SK-N-DZ (cell line): ENCODE data around the gene CD300LD.

ENCODE experiments used
- DNase-seq: peaks from one replicate; pipeline ENCODE4 v3.0.0-alpha.2; 2015; ENCODE audit warnings: low spot score

CD300LD gene

DNA sequence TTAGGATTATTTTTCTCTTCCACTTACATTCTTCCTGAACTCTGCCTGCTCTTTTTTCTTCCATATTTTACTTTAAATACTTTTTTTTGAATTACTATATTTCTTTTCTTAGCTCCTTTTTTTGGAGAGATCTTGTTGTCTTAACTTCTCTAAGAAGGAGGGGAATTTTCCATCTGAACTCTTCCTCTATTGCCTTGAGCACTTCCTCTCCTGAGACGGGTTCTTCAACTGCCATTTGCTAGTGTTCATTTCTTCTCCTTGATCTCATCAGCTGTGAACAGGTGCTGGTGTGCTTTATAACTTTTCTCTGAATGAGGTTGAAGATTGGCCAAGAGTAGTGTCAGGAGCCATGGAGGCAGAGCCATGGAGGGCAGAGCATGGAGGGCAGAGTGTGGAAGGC, 15.1 kb upstream of the CD300LD start:
- no peak for DNase-seq

GRCh38 chr17:74606050-74606449, 14.0 kb upstream of the CD300LD start:
- DNase-seq = no peak

GRCh38 chr17:74605361-74605760, 13.3 kb upstream of the CD300LD start:
- no peak for DNase-seq

- no peak for DNase-seq
Observed at GRCh38 chr17:74604761-74605160, 12.7 kb upstream of the CD300LD start.

- no peak for DNase-seq
Observed at GRCh38 chr17:74604200-74604599, 12.1 kb upstream of the CD300LD start.

DNA sequence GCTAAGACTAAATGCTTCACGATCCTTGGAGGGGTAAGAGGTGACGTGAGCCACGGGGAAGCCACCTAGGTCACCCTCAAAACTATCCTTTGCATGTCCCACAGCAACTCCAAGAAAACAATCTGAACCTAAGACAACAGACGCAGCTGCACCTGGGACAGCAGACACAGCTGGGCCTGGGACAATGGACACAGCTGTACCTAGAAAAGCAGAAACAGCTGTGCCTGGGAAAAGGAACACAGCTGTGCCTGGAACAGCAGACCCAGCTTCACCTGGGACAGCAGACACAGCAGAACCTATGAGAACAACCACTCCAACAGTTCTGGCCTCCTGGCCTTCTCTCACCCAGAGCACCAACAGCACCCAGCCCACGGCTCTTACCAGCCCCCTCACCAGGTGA, 11.7 kb upstream of the CD300LD start:
- no peak for DNase-seq

- no peak for DNase-seq
Observed at GRCh38 chr17:74603037-74603635, 11.1 kb upstream of the CD300LD start.

- DNase-seq = peak; percentile 32
Observed at GRCh38 chr17:74601944-74602572, 10.0 kb upstream of the CD300LD start.

GRCh38 chr17:74599448-74599939, 7.4 kb upstream of the CD300LD start:
- no peak for DNase-seq

GRCh38 chr17:74599023-74599399, 6.9 kb upstream of the CD300LD start:
- no peak for DNase-seq

DNA sequence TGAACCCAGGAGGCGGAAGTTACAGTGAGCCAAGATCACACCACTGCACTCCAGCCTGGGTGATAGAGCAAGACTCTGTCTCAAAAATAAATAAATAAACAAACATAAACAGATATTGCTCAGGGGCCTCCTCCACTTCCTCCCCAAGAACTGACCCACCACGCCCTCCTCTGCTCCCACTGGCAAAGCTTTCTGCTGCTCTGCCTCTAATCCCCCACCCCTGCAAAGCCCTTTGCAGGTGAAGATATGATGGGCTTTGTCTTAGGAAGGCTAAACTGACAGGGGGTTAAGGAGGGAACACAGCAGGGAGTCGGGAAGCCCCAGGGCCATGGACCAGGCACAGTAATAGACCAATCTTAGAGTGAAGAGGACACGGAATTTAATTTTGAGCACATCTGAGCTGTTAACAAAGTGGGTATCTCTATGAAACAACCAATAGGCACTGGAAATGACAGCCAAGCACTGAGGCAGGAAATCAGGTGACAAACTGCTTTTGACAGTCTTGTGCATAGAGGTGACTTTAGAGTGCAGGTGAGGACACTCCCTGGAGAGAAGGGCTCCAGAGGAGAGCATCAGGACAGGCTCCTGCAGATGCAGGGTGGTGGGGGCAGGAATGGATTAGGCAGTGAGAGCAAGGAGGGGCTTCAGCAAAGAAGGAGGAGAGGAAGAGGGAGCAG, 6.4 kb upstream of the CD300LD start:
- DNase-seq = no peak

DNA sequence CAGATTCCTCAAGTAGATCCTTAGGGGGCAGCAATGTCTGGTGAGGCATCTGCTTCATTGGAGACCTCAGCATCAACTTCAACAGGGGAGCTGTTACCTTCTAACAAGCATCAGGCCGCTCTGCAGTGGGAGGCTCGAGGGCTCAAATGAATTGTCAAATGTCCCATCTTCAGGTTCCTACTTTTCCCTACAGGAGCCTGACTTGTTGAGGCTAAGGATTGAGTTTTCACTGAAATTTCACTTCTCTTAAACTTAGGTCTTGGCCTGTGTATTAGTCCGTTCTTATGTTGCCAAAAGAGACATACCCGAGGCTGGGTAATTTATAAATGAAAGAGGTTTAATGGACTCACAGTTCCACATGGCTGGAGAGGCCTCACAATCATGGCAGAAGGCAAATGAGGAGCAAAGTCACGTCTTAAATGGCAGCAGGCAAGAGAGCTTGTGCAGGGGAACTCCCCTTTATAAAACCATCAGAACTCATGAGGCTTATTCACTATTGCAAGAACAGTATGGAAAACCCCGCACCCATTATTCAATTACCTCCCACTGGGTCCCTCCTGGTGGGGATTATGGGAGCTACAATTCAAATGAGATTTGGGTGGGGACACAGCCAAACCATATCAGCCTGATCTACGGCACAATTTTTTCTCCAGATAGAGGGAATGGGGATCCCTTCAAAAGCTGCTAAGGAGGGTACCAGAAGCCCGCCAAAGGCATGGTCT, 5.1 kb upstream of the CD300LD start:
- DNase-seq = no peak

DNA sequence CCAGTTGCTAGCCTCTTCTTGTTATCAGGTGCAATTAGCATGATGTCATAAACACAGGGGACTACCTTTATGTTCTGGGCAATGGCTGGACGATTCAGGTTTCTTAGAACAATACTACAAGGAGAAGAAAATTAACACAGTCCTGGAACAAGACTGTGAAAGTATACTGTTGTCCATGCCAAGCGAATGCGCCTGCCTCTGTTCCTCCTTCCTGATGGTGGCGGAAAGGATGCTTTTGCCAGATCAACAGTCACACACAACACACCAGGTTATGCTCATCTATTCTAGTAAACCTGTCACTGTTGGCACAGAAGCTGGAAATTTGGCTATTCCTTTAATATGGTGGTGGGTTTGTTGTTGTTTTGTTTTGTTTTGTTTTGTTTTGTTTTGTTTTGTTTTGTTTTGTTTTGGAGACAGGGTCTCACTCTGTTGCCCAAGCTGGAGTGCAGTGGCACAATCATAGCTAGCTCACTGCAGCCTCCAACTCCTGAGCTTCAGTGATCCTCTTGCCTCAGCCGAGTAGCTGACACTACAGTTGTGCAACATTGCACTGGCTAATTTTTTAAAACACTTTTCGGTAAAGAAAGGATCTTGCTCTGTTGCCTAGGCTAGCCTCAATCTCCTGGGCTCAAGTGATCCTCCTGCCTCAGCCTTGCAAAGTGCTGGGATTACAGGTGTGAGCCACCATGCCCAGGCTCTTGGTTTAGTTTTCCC, 3.1 kb upstream of the CD300LD start:
- DNase-seq = no peak

- no peak for DNase-seq
Observed at GRCh38 chr17:74591503-74591902, 580 bp downstream of the CD300LD start.

DNA sequence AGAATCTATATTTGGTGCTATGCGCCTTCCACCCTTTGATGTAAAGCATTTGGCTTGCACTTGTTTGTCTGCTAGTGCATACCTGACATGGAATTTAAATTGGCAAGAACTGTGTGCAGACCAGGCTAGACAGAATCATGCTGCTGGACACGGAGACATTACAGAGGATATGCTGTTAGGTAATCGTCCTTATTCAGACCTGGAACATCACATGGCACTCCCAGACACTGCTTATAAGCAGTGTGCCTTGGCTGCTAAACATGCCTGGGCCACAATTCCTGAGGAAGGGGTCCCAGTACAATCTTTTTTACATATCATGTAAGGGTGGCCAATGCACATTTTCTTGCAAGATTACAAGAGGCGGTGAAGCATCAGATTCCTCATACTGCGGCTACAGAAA, 6.4 kb downstream of the CD300LD start:
- no peak for DNase-seq

- no peak for DNase-seq
Observed at GRCh38 chr17:74584292-74585060, 7.6 kb downstream of the CD300LD start.

GRCh38 chr17:74582633-74583032, 9.4 kb downstream of the CD300LD start:
- no peak for DNase-seq

GRCh38 chr17:74579900-74580299, 12.2 kb downstream of the CD300LD start:
- DNase-seq = no peak

- no peak for DNase-seq
Observed at GRCh38 chr17:74578979-74579378, 13.1 kb downstream of the CD300LD start.

DNA sequence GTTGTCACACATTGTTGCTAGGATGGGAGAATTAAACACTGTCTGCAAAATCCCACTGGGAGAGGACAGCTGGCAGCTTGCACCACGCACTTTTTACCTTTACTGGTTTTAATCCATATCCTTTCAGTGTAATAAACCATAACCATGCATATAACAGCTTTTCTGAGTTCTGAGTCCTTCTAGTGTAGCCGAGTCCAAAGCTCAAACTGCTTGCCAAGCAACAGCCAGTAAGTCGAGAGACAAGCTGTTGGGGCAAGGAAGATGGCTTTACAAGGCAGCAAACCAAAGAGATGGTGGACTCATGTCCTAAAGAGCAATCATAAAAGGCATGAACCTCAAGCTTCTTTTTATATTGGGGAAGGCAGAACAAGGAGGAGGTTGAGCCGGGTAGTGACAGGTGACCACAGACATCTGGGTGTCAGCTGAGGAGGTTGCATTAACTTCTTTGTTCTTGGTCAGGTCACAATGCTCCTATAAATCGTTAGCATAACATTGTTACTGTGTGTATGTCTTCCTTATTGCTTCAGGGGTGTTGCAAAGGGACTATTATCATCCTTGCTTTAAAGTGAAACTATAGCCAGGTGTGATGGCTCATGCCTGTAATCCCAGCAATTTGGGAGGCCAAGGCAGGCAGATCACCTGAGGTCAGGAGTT, 17.5 kb downstream of the CD300LD start:
- DNase-seq = no peak
